ENCODE results near the gene PCSK5. TPM values are rescaled to one million over a fixed set of nuclear protein-coding genes. Genes with fewer than 3 reads are reported as not detected.
A peak's percentile ranks its signal among the peaks of the same experiment; 100 is the strongest.

The PCSK5 gene
- total RNA-seq, 2 donors from 2014 or later: 2.5 to 3.5 TPM

- Mint-ChIP-seq H3K27me3 (ENCODE audit: insufficient read depth) (peaks cover 24% of the 10 kb centered on the region), H3K36me3 (ENCODE audit: low read depth) (no peaks in the 10 kb centered on the region), H3K9me3 (peaks cover 2% of the 10 kb centered on the region), H3K4me1 (peaks cover 15% of the 10 kb centered on the region), H3K27ac (no peak overlapping the region), H3K4me3 (no peak overlapping the region)
- H3K4me1 ChIP-seq (ENCODE audit: control insufficient read depth, insufficient read depth, low read length): no peaks in the 10 kb centered on the region
- no peak overlapping the region for H3K4me3 ChIP-seq (ENCODE audit: low read length)
- no peaks in the 10 kb centered on the region for H3K36me3 ChIP-seq (ENCODE audit: control insufficient read depth, insufficient read depth, low read length)
- no peaks in the 10 kb centered on the region for H3K27me3 ChIP-seq (ENCODE audit: control insufficient read depth, insufficient read depth, low read length, poor library complexity, severe bottlenecking)
- no peak for DNase-seq
- H3K9me3 ChIP-seq (ENCODE audit: control insufficient read depth, low read length): peaks cover 4% of the 10 kb centered on the region
- no peak overlapping the region for H3K9ac ChIP-seq (ENCODE audit: extremely low read depth, low read length, poor library complexity, severe bottlenecking)
- no peak overlapping the region for H3K27ac ChIP-seq (ENCODE audit: low read depth, low read length)
- 72 to 83% methylated on average over 2 of the region's 2 CpGs for WGBS, 2 experiments (ENCODE audit: insufficient coverage in 1 of 2, insufficient read length in 1 of 2)
- TF ChIP-seq CTCF (conservative IDR thresholded peaks at IDR 0.05): no peak
Measured at GRCh38 chr9:75927356-75927755, 36.9 kb downstream of the PCSK5 start.

DNA sequence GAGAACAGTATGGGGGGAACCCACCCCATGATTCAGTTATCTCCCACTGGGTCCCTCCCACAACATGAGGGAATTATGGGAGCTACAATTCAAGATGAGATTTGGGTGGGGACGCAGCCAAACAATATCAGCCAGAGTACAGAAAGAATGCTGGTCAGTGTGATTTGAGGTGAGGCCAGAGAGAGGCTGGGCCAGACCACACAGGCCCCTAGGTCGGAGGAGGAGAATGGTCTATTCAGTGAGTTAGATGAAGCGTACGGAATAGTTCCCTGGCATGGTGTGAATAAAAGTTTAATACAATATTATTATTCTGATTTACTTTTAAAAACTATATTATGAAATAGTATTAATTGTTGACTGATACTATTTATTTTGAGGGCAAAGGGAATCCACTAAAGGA lies 39.7 kb downstream of the PCSK5 start:
- Mint-ChIP-seq H3K27ac (no peak overlapping the region), H3K27me3 (ENCODE audit: insufficient read depth) (peaks cover 15% of the 10 kb centered on the region), H3K4me3 (no peak overlapping the region), H3K36me3 (ENCODE audit: low read depth) (no peaks in the 10 kb centered on the region), H3K4me1 (peaks cover 15% of the 10 kb centered on the region), H3K9me3 (no peaks in the 10 kb centered on the region)
- Histone ChIP-seq H3K9ac (ENCODE audit: extremely low read depth, low read length, poor library complexity, severe bottlenecking) (no peak overlapping the region), H3K27me3 (ENCODE audit: control insufficient read depth, insufficient read depth, low read length, poor library complexity, severe bottlenecking) (no peaks in the 10 kb centered on the region), H3K36me3 (ENCODE audit: control insufficient read depth, insufficient read depth, low read length) (no peaks in the 10 kb centered on the region), H3K4me3 (ENCODE audit: low read length) (no peak overlapping the region), H3K27ac (ENCODE audit: low read depth, low read length) (no peak overlapping the region), H3K4me1 (ENCODE audit: control insufficient read depth, insufficient read depth, low read length) (no peaks in the 10 kb centered on the region), H3K9me3 (ENCODE audit: control insufficient read depth, low read length) (no peaks in the 10 kb centered on the region)
- 97% methylated on average over 2 of the region's 4 CpGs; no CpG with 5 or more reads in 1 of the 2 experiments for WGBS, 2 experiments (ENCODE audit: insufficient coverage in 1 of 2, insufficient read length in 1 of 2)
- no peak for DNase-seq
- no peak for TF ChIP-seq CTCF (conservative IDR thresholded peaks at IDR 0.05)

GRCh38 chr9:75930730-75931321 lies 40.4 kb downstream of the PCSK5 start:
- no peaks in the 10 kb centered on the region for H3K36me3 ChIP-seq (ENCODE audit: control insufficient read depth, insufficient read depth, low read length)
- Mint-ChIP-seq H3K27me3 (ENCODE audit: insufficient read depth) (peaks cover 13% of the 10 kb centered on the region), H3K4me1 (peaks cover 13% of the 10 kb centered on the region), H3K36me3 (ENCODE audit: low read depth) (no peaks in the 10 kb centered on the region), H3K9me3 (no peaks in the 10 kb centered on the region), H3K27ac (no peak overlapping the region), H3K4me3 (no peak overlapping the region)
- WGBS, 2 experiments (ENCODE audit: insufficient coverage in 1 of 2, insufficient read length in 1 of 2): 91 to 100% methylated on average over 3 of the region's 3 CpGs
- peak overlapping the region; percentile 55 for H3K27ac ChIP-seq (ENCODE audit: low read depth, low read length)
- no peaks in the 10 kb centered on the region for H3K4me1 ChIP-seq (ENCODE audit: control insufficient read depth, insufficient read depth, low read length)
- no peak for TF ChIP-seq CTCF (conservative IDR thresholded peaks at IDR 0.05)
- no peaks in the 10 kb centered on the region for H3K9me3 ChIP-seq (ENCODE audit: control insufficient read depth, low read length)
- H3K4me3 ChIP-seq (ENCODE audit: low read length): no peak overlapping the region
- H3K27me3 ChIP-seq (ENCODE audit: control insufficient read depth, insufficient read depth, low read length, poor library complexity, severe bottlenecking): no peaks in the 10 kb centered on the region
- no peak for DNase-seq
- no peak overlapping the region for H3K9ac ChIP-seq (ENCODE audit: extremely low read depth, low read length, poor library complexity, severe bottlenecking)

Data from endodermal cell (in vitro differentiated cells).